Liver (tissue), 9 donors: Measurements from ENCODE around the gene JMJD7. TPM values are rescaled to one million over a fixed set of nuclear protein-coding genes. Genes with fewer than 3 reads are reported as not detected.

Source experiments
- DNase-seq: peaks from one replicate; pipeline ENCODE4 v3.0.0-alpha.2; 2017; ENCODE audit warnings: low spot score
- H3K27ac ChIP-seq, 2 donors: one replicate each; pipeline ENCODE4 v1.7.0; 2013; ENCODE audit warnings: inconsistent platforms in 2 of 2, low read length in 2 of 2, control low read depth in 1 of 2, low read depth in 1 of 2, mild to moderate bottlenecking in 1 of 2
- H3K27me3 ChIP-seq, 4 donors: one replicate each; pipeline versions ENCODE4 v1.6.1 to v1.7.0; 2013; ENCODE audit warnings: low read length in 3 of 4, inconsistent platforms in 1 of 4, mild to moderate bottlenecking in 1 of 4, moderate library complexity in 1 of 4; ENCODE audit not compliant: control insufficient read depth in 4 of 4, insufficient read depth in 4 of 4
- H3K36me3 ChIP-seq, 4 donors: one replicate each; pipeline versions ENCODE4 v1.6.1 to v1.7.0; 2013; ENCODE audit warnings: low read length in 3 of 4, mild to moderate bottlenecking in 3 of 4, low read depth in 1 of 4, moderate library complexity in 1 of 4; ENCODE audit not compliant: control insufficient read depth in 4 of 4, insufficient read depth in 3 of 4
- H3K4me1 ChIP-seq, 4 donors: one replicate each; pipeline versions ENCODE4 v1.6.1 to v1.7.0; 2013; ENCODE audit warnings: low read length in 3 of 4, mild to moderate bottlenecking in 3 of 4, moderate library complexity in 1 of 4; ENCODE audit not compliant: control insufficient read depth in 4 of 4, insufficient read depth in 4 of 4
- H3K4me3 ChIP-seq, 3 donors: one replicate each; pipeline versions ENCODE4 v1.6.1 to v1.7.0; 2013; ENCODE audit warnings: low read length in 3 of 3, control low read depth in 1 of 3, low read depth in 1 of 3, mild to moderate bottlenecking in 1 of 3
- H3K9ac ChIP-seq, 2 donors: one replicate each; pipeline ENCODE4 v1.7.0; 2013; ENCODE audit warnings: low read length in 2 of 2, mild to moderate bottlenecking in 2 of 2, moderate library complexity in 2 of 2, control low read depth in 1 of 2, low read depth in 1 of 2
- H3K9me3 ChIP-seq, 4 donors: one replicate each; pipeline versions ENCODE4 v1.6.1 to v1.7.0; 2013; ENCODE audit warnings: low read length in 3 of 4; ENCODE audit not compliant: control insufficient read depth in 4 of 4
- FOXA1 ChIP-seq: IDR thresholded peaks from 2 replicates; pipeline ENCODE4 v1.6.1; 2016; ENCODE audit warnings: antibody characterized with exemption
- FOXA2 ChIP-seq: IDR thresholded peaks from 2 replicates; pipeline ENCODE4 v1.6.1; 2016; ENCODE audit warnings: antibody characterized with exemption
- GABPA ChIP-seq, 2 donors: IDR thresholded peaks in 1 of 2; conservative IDR thresholded peaks in 1 of 2; 2 replicates each; pipeline ENCODE4 v1.6.1; 2016; ENCODE audit warnings: antibody characterized with exemption in 2 of 2, mild to moderate bottlenecking in 1 of 2, moderate library complexity in 1 of 2
- HNF4A ChIP-seq, 2 donors: conservative IDR thresholded peaks; 2 replicates each; pipeline ENCODE4 v1.6.1; 2016; ENCODE audit warnings: antibody characterized with exemption in 2 of 2, mild to moderate bottlenecking in 2 of 2
- HNF4G ChIP-seq: IDR thresholded peaks from 2 replicates; pipeline ENCODE4 v1.6.1; 2016; ENCODE audit warnings: antibody characterized with exemption
- NR2F2 ChIP-seq: IDR thresholded peaks from 2 replicates; pipeline ENCODE4 v1.6.1; 2016; ENCODE audit warnings: antibody characterized with exemption
- RAD21 ChIP-seq, 2 donors: IDR thresholded peaks; 2 replicates each; pipeline ENCODE4 v1.6.1; 2016; ENCODE audit warnings: antibody characterized with exemption in 2 of 2, mild to moderate bottlenecking in 2 of 2
- RXRA ChIP-seq, 2 donors: IDR thresholded peaks; 2 replicates each; pipeline ENCODE4 v1.6.1; 2017 to 2018; ENCODE audit warnings: antibody characterized with exemption in 2 of 2, mild to moderate bottlenecking in 1 of 2
- SP1 ChIP-seq: IDR thresholded peaks from 2 replicates; pipeline ENCODE4 v1.6.1; 2018; ENCODE audit warnings: antibody characterized with exemption, mild to moderate bottlenecking
- YY1 ChIP-seq: IDR thresholded peaks from 2 replicates; pipeline ENCODE4 v1.6.1; 2016; ENCODE audit warnings: antibody characterized with exemption, mild to moderate bottlenecking
- WGBS: extraction: QIAGEN DNeasy Blood & Tissue Kit; methylation state at CpG from one replicate; pipeline ENCODE4 v1.1.7; 2013; 5-methylcytosine and 5-hydroxymethylcytosine counted together
- polyA plus RNA-seq, 2 donors: library from polyadenylated mRNA; stranded (reverse) in 1 of 2; unstranded in 1 of 2; fragments of 200-250 nt in 1 of 2; fragments of >200 nt in 1 of 2; fragmentation: Nextera tagmentation in 1 of 2; extraction: Ambion mirVana in 1 of 2; gene quantifications; one replicate each; pipeline versions ENCODE4 v1.2.1 to v1.2.3, GENCODE V29; 2013 to 2015
- total RNA-seq, 2 donors: library from RNA; depleted of rRNA; stranded (reverse); fragments of >200 nt; gene quantifications; one replicate each; pipeline ENCODE4 v1.2.3, GENCODE V29; 2014
- TF ChIP-seq, protein P1 (sequence below): fragments of 150-350 bp; IDR thresholded peaks from 2 replicates; pipeline ENCODE4 v1.5.1; 2017; ENCODE audit warnings: improper control_type of control experiment, low read depth, low read length; ENCODE audit not compliant: missing input control
- TF ChIP-seq, protein P2 (sequence below): IDR thresholded peaks from 2 replicates; pipeline ENCODE4 v1.6.1; 2016; ENCODE audit warnings: antibody characterized with exemption
- TF ChIP-seq, protein P3 (sequence below): IDR thresholded peaks from 2 replicates; pipeline ENCODE4 v1.6.1; 2016; ENCODE audit warnings: antibody characterized with exemption
- TF ChIP-seq, protein P4 (sequence below): IDR thresholded peaks from 2 replicates; pipeline ENCODE4 v1.6.1; 2016; ENCODE audit warnings: antibody characterized with exemption
- donor health status: healthy.
- donor health status: healthy.
- donor health status: healthy.
- donor health status: healthy.
- donor health status: healthy.

The JMJD7 gene
- total and polyA plus RNA-seq, 4 donors = 0.75 to 5.9 (median 5.4) TPM

DNA sequence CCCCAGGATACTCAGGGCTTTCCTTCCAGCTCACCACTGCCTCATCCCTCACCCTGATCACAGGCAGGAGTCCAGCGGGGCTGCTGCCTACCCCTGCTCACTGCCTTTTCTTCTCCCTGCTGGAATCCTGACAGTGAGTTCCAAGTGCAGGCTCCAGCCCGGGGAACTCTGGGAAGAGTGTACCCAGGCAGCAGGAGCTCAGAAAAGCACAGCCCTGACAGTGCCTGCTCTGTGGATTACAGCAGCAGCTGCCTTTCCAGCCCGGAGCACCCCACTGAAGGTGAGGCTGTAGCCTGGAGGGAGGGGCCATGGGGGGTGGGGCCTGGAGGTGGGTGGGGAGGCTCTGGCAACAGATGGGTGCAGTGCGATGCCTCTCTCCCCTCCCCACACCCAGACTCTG is 6.1 kb upstream of the JMJD7 start:
- no peak overlapping the region for H3K4me3 ChIP-seq
- TF ChIP-seq YY1 (no peak), RAD21 (IDR thresholded peaks at IDR 0.05) (no peak), NR2F2 (no peak), HNF4A (conservative IDR thresholded peaks at IDR 0.05) (no peak), FOXA1 (no peak), RXRA (IDR thresholded peaks at IDR 0.05) (no peak)
- TF ChIP-seq, protein P1, sequence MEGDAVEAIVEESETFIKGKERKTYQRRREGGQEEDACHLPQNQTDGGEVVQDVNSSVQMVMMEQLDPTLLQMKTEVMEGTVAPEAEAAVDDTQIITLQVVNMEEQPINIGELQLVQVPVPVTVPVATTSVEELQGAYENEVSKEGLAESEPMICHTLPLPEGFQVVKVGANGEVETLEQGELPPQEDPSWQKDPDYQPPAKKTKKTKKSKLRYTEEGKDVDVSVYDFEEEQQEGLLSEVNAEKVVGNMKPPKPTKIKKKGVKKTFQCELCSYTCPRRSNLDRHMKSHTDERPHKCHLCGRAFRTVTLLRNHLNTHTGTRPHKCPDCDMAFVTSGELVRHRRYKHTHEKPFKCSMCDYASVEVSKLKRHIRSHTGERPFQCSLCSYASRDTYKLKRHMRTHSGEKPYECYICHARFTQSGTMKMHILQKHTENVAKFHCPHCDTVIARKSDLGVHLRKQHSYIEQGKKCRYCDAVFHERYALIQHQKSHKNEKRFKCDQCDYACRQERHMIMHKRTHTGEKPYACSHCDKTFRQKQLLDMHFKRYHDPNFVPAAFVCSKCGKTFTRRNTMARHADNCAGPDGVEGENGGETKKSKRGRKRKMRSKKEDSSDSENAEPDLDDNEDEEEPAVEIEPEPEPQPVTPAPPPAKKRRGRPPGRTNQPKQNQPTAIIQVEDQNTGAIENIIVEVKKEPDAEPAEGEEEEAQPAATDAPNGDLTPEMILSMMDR = no peak
- DNase-seq = no peak
- WGBS = 93% methylated on average over 4 of the region's 4 CpGs
- H3K27me3 ChIP-seq = no peaks in the 10 kb centered on the region
- H3K36me3 ChIP-seq = peaks cover 3 to 46% (median 14%) of the 10 kb centered on the region in 4 donors
- no peaks in the 10 kb centered on the region for H3K9me3 ChIP-seq
- H3K9ac ChIP-seq = no peak overlapping the region
- no peaks in the 10 kb centered on the region for H3K4me1 ChIP-seq
- no peak overlapping the region for H3K27ac ChIP-seq

DNA sequence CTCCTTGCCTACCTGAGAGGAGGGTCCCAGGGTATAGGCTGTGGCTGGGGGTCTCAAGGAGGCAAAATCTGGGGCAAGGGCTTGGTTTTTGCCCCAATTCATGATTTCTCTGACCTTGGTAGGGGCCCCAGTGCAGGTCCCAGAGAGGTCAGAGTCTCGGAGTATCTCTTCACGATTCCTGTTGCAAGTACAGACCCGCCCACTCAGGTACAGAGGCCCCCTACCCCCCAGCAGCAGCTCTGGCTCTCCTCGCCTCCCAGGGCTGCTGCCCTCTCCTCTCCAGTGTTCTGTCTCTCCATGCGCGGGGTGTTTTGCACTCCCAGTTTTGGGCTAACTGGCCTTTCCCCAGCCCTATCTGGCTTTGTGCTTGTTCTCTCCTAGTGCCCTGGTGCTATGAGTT is 5.4 kb upstream of the JMJD7 start:
- no peak overlapping the region for H3K27ac ChIP-seq
- no peaks in the 10 kb centered on the region for H3K27me3 ChIP-seq
- peaks cover 0 to 4% (median 3%) of the 10 kb centered on the region in 4 donors for H3K4me1 ChIP-seq
- WGBS = 95% methylated on average over 6 of the region's 6 CpGs
- H3K9me3 ChIP-seq = no peaks in the 10 kb centered on the region
- TF ChIP-seq, protein P1 = no peak
- no peak for TF ChIP-seq HNF4A (conservative IDR thresholded peaks at IDR 0.05)
- TF ChIP-seq, protein P2, sequence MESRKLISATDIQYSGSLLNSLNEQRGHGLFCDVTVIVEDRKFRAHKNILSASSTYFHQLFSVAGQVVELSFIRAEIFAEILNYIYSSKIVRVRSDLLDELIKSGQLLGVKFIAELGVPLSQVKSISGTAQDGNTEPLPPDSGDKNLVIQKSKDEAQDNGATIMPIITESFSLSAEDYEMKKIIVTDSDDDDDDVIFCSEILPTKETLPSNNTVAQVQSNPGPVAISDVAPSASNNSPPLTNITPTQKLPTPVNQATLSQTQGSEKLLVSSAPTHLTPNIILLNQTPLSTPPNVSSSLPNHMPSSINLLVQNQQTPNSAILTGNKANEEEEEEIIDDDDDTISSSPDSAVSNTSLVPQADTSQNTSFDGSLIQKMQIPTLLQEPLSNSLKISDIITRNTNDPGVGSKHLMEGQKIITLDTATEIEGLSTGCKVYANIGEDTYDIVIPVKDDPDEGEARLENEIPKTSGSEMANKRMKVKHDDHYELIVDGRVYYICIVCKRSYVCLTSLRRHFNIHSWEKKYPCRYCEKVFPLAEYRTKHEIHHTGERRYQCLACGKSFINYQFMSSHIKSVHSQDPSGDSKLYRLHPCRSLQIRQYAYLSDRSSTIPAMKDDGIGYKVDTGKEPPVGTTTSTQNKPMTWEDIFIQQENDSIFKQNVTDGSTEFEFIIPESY = no peak
- no peak for TF ChIP-seq SP1
- TF ChIP-seq, protein P3, sequence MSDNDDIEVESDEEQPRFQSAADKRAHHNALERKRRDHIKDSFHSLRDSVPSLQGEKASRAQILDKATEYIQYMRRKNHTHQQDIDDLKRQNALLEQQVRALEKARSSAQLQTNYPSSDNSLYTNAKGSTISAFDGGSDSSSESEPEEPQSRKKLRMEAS = no peak
- no peak for TF ChIP-seq FOXA2
- TF ChIP-seq HNF4G = no peak
- no peak for TF ChIP-seq FOXA1
- no peak for TF ChIP-seq YY1
- no peak for TF ChIP-seq GABPA (IDR thresholded peaks at IDR 0.05 in 1 of 2, conservative IDR thresholded peaks at IDR 0.05 in 1 of 2)
- TF ChIP-seq, protein P4, sequence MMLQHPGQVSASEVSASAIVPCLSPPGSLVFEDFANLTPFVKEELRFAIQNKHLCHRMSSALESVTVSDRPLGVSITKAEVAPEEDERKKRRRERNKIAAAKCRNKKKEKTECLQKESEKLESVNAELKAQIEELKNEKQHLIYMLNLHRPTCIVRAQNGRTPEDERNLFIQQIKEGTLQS = no peak
- TF ChIP-seq RXRA (IDR thresholded peaks at IDR 0.05) = no peak
- peaks cover 3 to 40% (median 12%) of the 10 kb centered on the region in 4 donors for H3K36me3 ChIP-seq
- H3K4me3 ChIP-seq = no peak overlapping the region
- no peak for DNase-seq
- H3K9ac ChIP-seq = no peak overlapping the region
